ENCODE results near the gene RPP25. TPM values are rescaled to one million over a fixed set of nuclear protein-coding genes. Genes with fewer than 3 reads are reported as not detected.
"Not testable (repeated sequence)": the region's sequence is repeated elsewhere in the genome, so short reads cannot be mapped to it uniquely, and the experiment has no call there.

Gene RPP25
- total and polyA plus RNA-seq, 11 donors: 1.1 to 5.8 (median 2.1) TPM

GRCh38 chr15:74937590-74938371, 18.8 kb downstream of the RPP25 start, which contains the start of gene COX5A:
Gene COX5A, minus strand, starts transcription at chr15:74938073. Its CDS starts 59 bp downstream, at chr15:74938014.
- TF ChIP-seq, protein P1, sequence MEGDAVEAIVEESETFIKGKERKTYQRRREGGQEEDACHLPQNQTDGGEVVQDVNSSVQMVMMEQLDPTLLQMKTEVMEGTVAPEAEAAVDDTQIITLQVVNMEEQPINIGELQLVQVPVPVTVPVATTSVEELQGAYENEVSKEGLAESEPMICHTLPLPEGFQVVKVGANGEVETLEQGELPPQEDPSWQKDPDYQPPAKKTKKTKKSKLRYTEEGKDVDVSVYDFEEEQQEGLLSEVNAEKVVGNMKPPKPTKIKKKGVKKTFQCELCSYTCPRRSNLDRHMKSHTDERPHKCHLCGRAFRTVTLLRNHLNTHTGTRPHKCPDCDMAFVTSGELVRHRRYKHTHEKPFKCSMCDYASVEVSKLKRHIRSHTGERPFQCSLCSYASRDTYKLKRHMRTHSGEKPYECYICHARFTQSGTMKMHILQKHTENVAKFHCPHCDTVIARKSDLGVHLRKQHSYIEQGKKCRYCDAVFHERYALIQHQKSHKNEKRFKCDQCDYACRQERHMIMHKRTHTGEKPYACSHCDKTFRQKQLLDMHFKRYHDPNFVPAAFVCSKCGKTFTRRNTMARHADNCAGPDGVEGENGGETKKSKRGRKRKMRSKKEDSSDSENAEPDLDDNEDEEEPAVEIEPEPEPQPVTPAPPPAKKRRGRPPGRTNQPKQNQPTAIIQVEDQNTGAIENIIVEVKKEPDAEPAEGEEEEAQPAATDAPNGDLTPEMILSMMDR (IDR thresholded peaks at IDR 0.05): peak in 1 of 12 donors; percentile 5
- TF ChIP-seq POLR2A (IDR thresholded peaks at IDR 0.05): peak in 1 of 2 donors; percentile 92
- 0 to 1% (median 0%) methylated on average over 21 to 85 of the region's 85 CpGs for WGBS, 4 donors
- peaks cover 0 to 45% (median 34%) of the 10 kb centered on the region in 12 donors for H3K4me1 ChIP-seq
- H3K9me3 ChIP-seq: no peaks in the 10 kb centered on the region
- DNase-seq: peak; percentile 95 to 97 (median 96)
- H3K36me3 ChIP-seq: peaks cover 0 to 6% (median 0%) of the 10 kb centered on the region in 9 donors
- peak within 1 kb of the TSS; percentile 67 to 100 (median 96) for H3K4me3 ChIP-seq
- H3K27me3 ChIP-seq: no peaks in the 10 kb centered on the region
- intact Hi-C loops (cut with DNase I): loop anchor here in 3 of 10 donors (2.0 to 5.0 kb wide), 3 partner anchors 31 to 265 kb away; partner anchors contain the start of genes FAM219B (in 3 of the 3), C15orf39 (in 1 of the 3) and CSK (in 1 of the 3)
- ATAC-seq: peak; percentile 92 to 99 (median 96)
- peak within 1 kb of the TSS; percentile 93 to 99 (median 99) for H3K27ac ChIP-seq

- ATAC-seq (peak in 1 of 4 donors; percentile 8), DNase-seq (no peak)
- 0 to 1% (median 0%) methylated on average over 18 of the region's 18 CpGs for WGBS, 4 donors
- TF ChIP-seq, protein P1 (IDR thresholded peaks at IDR 0.05): no peak
- no peak for TF ChIP-seq POLR2A (IDR thresholded peaks at IDR 0.05)
- Histone ChIP-seq H3K4me1 (peaks cover 0 to 50% (median 35%) of the 10 kb centered on the region in 12 donors), H3K27ac (peak overlapping the region; percentile 93 to 99 (median 99)), H3K9me3 (no peaks in the 10 kb centered on the region), H3K36me3 (peaks cover 0 to 6% (median 0%) of the 10 kb centered on the region in 9 donors), H3K27me3 (no peaks in the 10 kb centered on the region), H3K4me3 (peak overlapping the region; percentile 67 to 100 (median 96))
- intact Hi-C loops (cut with DNase I): loop anchor here in 2 of 10 donors (2.0 to 5.0 kb wide), 3 partner anchors 30 to 265 kb away; partner anchors contain the start of genes FAM219B (in 2 of the 2), C15orf39 (in 1 of the 2) and CSK (in 1 of the 2)
These were observed 19.3 kb downstream of the RPP25 start for GRCh38 chr15:74937272-74937589.

DNA sequence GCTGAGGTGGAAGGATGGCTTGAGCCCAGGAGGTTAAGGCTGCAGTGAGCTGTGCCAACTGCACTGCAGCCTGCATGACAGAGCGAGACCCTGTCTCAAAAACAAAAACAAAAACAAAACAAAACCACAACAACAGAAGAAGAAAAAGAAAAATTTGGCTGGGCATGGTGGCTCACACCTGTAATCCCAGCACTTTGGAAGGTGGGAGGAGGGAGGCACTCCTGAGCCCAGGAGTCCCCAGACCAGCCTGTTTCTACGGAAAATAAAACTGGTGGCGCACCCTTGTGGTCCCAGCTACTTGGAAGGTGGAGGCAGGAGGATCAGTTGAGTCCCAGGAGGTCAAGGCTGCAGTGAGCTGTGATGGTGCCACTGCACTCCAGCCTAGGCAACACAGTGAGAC, 21.4 kb downstream of the RPP25 start:
- WGBS, 4 donors: 73 to 83% (median 76%) methylated on average over 3 of the region's 3 CpGs
- Histone ChIP-seq H3K4me1 (peaks cover 0 to 60% (median 36%) of the 10 kb centered on the region in 12 donors), H3K4me3 (peak overlapping the region in 4 of 12 donors; percentile 1 to 99 (median 42)), H3K27ac (peak overlapping the region in 3 of 12 donors; percentile 2 to 59 (median 39)), H3K36me3 (peaks cover 0 to 24% (median 16%) of the 10 kb centered on the region in 9 donors)
- intact Hi-C loops (cut with DNase I): loop anchor here in 1 of 10 donors (5.0 kb wide), 2 partner anchors 153 to 267 kb away; partner anchors contain the start of genes C15orf39 and CSK
- not testable (repeated sequence) for H3K9me3 ChIP-seq, DNase-seq, ATAC-seq, H3K27me3 ChIP-seq

- Histone ChIP-seq H3K4me1 (peaks cover 0 to 64% (median 37%) of the 10 kb centered on the region in 12 donors), H3K27me3 (no peaks in the 10 kb centered on the region), H3K4me3 (peak overlapping the region in 1 of 12 donors; percentile 9), H3K36me3 (peaks cover 0 to 39% (median 32%) of the 10 kb centered on the region in 9 donors), H3K9me3 (no peaks in the 10 kb centered on the region), H3K27ac (peak overlapping the region in 2 of 12 donors; percentile 7 to 25)
- TF ChIP-seq, protein P1 (IDR thresholded peaks at IDR 0.05): no peak
- no peak for TF ChIP-seq POLR2A (IDR thresholded peaks at IDR 0.05)
- ATAC-seq: no peak
- 35 to 52% (median 42%) methylated on average over 2 of the region's 2 CpGs for WGBS, 4 donors
- intact Hi-C loops (cut with DNase I): no loop called here
- DNase-seq: no peak
These were observed 23.0 kb downstream of the RPP25 start for GRCh38 chr15:74933573-74933972.

Measured in heart left ventricle (tissue), 16 donors.